ENCODE results near the gene LMX1B.

- TF ChIP-seq REST (IDR thresholded peaks at IDR 0.05; ENCODE audit: borderline replicate concordance), result no peak
- TF ChIP-seq CTCF (IDR thresholded peaks at IDR 0.05; ENCODE audit: poor library complexity, severe bottlenecking), result no peak
- TF ChIP-seq EZH2 (IDR thresholded peaks at IDR 0.05; ENCODE audit: borderline replicate concordance, insufficient read depth, low read length, poor library complexity, severe bottlenecking), result no peak
- no peak for TF ChIP-seq EP300 (conservative IDR thresholded peaks at IDR 0.05; ENCODE audit: poor library complexity, severe bottlenecking)
Observed at GRCh38 chr9:126701813-126702140, 88.0 kb downstream of the LMX1B start.

Measured in neural cell (in vitro differentiated cells).